IPS-11a (cell line): ENCODE data around the gene PIK3C2B.

ENCODE experiments used
- H3K4me3 ChIP-seq: one replicate; pipeline ENCODE4 v1.5.1; 2013; ENCODE audit warnings: low read depth, low read length, control low read depth

Gene PIK3C2B

DNA sequence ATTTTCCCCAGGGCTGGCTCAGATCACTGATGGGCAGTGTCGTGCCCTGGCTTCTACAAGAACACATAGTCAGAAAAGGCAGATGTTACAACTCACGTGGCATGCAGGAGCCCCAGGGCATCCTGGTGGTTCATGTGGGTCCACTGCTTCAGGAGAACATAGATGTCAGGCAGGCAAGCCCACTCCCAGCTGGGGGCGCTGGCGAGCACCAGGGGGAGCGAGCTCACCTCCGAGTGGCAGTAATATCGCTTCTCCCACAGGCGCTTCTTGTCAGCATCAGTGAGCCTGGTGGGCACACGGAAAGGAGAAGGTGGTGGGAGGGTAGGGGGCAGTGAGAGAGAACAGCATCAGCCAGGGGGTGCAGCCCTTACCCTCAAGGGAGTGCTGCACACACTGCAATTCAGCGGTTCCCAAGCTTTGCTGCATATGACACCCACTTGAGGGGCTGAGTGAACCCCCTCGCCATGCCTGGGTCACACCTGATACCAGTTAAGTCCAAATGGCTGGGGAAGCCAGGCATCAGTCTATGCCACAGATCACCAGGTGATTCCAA, 48.7 kb downstream of the PIK3C2B start:
- no peak overlapping the region for H3K4me3 ChIP-seq
